BE2C (cell line): ENCODE measurements around the gene ASB17.
A peak's percentile ranks its signal among the peaks of the same experiment; 100 is the strongest.

Experiments
- DNase-seq: peaks from one replicate; pipeline ENCODE4 v3.0.0-alpha.2; 2020
- H3K27me3 ChIP-seq: fragments of 250-450 bp; sonication (Bioruptor Pico); 2 replicates; pipeline ENCODE4 v1.5.1; 2020; ENCODE audit warnings: mild to moderate bottlenecking
- H3K36me3 ChIP-seq: fragments of 250-450 bp; sonication (Bioruptor Pico); 2 replicates; pipeline ENCODE4 v1.5.1; 2020; ENCODE audit warnings: mild to moderate bottlenecking
- H3K4me1 ChIP-seq: fragments of 250-450 bp; sonication (Bioruptor Pico); 2 replicates; pipeline ENCODE4 v1.5.1; 2020
- H3K4me3 ChIP-seq: 2 replicates; pipeline ENCODE4 v1.5.1; 2011; ENCODE audit warnings: low read depth, low read length
- H3K9me3 ChIP-seq: fragments of 250-450 bp; sonication (Bioruptor Pico); 2 replicates; pipeline ENCODE4 v1.5.1; 2020
- TF ChIP-seq, protein P1 (sequence below): IDR thresholded peaks from 2 replicates; pipeline ENCODE4 v1.5.1; 2012; ENCODE audit warnings: mild to moderate bottlenecking, low read depth, low read length

Gene ASB17

GRCh38 chr1:75937034-75937433, 4.8 kb upstream of the ASB17 start:
- TF ChIP-seq, protein P1, sequence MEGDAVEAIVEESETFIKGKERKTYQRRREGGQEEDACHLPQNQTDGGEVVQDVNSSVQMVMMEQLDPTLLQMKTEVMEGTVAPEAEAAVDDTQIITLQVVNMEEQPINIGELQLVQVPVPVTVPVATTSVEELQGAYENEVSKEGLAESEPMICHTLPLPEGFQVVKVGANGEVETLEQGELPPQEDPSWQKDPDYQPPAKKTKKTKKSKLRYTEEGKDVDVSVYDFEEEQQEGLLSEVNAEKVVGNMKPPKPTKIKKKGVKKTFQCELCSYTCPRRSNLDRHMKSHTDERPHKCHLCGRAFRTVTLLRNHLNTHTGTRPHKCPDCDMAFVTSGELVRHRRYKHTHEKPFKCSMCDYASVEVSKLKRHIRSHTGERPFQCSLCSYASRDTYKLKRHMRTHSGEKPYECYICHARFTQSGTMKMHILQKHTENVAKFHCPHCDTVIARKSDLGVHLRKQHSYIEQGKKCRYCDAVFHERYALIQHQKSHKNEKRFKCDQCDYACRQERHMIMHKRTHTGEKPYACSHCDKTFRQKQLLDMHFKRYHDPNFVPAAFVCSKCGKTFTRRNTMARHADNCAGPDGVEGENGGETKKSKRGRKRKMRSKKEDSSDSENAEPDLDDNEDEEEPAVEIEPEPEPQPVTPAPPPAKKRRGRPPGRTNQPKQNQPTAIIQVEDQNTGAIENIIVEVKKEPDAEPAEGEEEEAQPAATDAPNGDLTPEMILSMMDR: no peak
- DNase-seq: no peak

DNA sequence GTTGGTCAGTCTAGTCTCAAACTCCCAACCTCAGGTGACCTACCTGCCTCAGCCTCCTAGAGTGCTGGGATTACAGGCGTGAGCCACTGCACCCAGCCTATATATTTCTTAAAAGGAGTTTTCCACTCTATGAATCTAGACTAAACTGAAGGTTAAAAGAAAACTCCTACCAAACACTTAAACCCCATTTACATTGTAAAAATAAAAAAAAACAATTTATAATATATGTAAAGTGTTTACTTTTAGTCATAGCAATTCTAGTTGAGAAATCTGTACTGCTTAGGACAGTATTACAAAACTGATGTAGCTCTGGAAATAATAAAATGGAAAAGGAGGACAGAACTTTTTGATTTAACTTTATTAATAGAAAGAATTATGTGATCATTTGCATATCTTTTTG, 9.5 kb downstream of the ASB17 start:
- no peaks in the 10 kb centered on the region for H3K4me1 ChIP-seq
- H3K27me3 ChIP-seq: no peaks in the 10 kb centered on the region
- H3K9me3 ChIP-seq: no peaks in the 10 kb centered on the region
- no peak for DNase-seq
- no peaks in the 10 kb centered on the region for H3K36me3 ChIP-seq
- TF ChIP-seq, protein P1: no peak
- H3K4me3 ChIP-seq: no peak overlapping the region

More at GRCh38 chr1:75937034-75937433, 4.8 kb upstream of the ASB17 start:
- H3K9me3 ChIP-seq: no peaks in the 10 kb centered on the region
- no peaks in the 10 kb centered on the region for H3K36me3 ChIP-seq
- no peak overlapping the region for H3K4me3 ChIP-seq
- no peaks in the 10 kb centered on the region for H3K27me3 ChIP-seq
- H3K4me1 ChIP-seq: no peaks in the 10 kb centered on the region

DNA sequence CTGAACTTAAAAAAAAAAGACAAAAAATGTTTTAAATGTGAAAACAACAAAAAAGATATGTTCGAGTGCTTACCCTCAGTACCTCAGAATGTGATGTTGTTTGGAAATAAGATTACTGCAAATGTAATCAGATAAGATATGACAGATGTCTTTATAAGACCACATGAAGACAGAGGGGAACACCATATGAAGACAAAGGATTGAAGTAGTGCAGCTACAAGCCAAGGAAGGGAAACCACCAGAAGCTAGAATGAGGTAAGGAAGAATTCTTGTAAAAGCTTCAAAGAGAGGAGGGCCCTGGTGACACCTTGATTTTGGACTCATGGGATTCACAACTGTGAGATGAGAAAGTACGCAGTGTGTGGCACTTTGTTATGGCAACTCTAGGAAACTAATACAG, 15.4 kb downstream of the ASB17 start:
- Histone ChIP-seq H3K27me3 (no peaks in the 10 kb centered on the region), H3K9me3 (no peaks in the 10 kb centered on the region), H3K4me3 (no peak overlapping the region), H3K36me3 (no peaks in the 10 kb centered on the region), H3K4me1 (no peaks in the 10 kb centered on the region)
- TF ChIP-seq, protein P1: no peak
- no peak for DNase-seq

DNA sequence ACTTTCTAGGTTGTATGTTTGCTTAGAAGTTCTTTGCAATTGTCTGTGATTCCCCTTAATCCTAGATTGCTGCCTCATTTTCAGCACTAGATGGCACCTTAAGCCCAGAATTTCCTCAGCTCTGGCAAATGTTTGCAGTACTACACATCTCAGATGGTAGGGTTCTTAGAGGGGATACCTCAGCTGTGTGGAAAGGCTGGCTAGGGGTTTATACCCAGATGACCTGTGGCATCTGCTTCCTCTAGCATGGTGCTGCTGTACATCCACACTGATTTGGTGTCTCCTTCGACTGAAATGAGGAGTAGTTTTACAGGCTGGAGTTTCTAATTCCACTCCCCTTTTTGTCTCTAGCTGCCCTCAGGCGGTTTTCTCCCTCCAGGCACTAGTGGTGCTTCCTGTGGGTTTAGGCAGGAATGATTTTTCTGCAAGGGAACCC, 23.5 kb downstream of the ASB17 start:
- Histone ChIP-seq H3K4me3 (no peak overlapping the region; the same call in 1 of the 2 replicates), H3K27me3 (no peaks in the 10 kb centered on the region), H3K4me1 (no peaks in the 10 kb centered on the region), H3K9me3 (no peaks in the 10 kb centered on the region), H3K36me3 (no peaks in the 10 kb centered on the region)
- peak; percentile 20 for DNase-seq
- TF ChIP-seq, protein P1: peak; percentile 49

DNA sequence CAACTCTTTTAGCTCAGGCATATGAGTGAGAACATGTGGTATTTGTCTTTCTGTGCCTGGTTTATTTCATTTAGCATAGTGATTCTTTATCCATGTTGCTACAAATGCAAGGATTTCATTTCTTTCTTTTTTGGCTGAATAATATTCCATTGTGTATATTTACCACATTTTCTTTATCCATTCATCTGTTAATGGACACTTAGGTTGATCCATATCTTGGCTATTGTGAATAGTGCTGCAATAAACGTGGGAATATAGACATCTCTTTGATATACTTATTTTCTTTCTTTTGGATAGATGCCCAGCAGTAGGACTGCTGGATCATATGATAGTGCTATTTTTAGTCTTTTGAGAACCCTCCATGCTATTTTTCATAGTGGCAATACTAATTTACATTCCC, 30.8 kb downstream of the ASB17 start:
- Histone ChIP-seq H3K4me1 (no peaks in the 10 kb centered on the region), H3K9me3 (no peaks in the 10 kb centered on the region), H3K27me3 (no peaks in the 10 kb centered on the region), H3K4me3 (no peak overlapping the region), H3K36me3 (no peaks in the 10 kb centered on the region)
- TF ChIP-seq, protein P1: no peak
- DNase-seq: no peak

DNA sequence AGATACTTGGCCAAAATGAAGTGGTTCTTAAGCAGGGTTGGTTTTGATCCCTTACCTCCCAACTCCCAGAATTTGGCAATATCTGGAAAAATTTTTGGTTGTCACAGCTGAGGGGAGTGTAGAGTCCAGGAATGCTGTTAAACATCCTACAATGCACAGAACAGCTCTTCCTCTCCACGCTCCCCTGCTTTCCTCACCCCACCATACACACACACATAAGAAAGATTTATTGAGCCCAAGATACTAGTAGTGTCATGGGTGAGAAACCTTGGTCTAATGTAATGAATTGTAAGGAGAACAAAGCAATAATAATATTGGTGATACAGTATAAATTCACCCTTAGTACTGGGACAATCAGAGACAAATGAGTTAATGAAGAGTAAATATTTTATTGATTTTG, 47.8 kb downstream of the ASB17 start:
- Histone ChIP-seq H3K4me1 (no peaks in the 10 kb centered on the region), H3K27me3 (no peaks in the 10 kb centered on the region), H3K9me3 (no peaks in the 10 kb centered on the region), H3K4me3 (no peak overlapping the region), H3K36me3 (no peaks in the 10 kb centered on the region)
- DNase-seq: no peak
- TF ChIP-seq, protein P1: no peak
